GM20000 (cell line): Measurements from ENCODE around the gene BOD1L1.

ENCODE experiments used
- DNase-seq: peaks from one replicate; pipeline ENCODE4 v3.0.0; 2012; ENCODE audit warnings: low spot score
- CTCF ChIP-seq: IDR thresholded peaks from 2 replicates; pipeline ENCODE4 v1.5.1; 2012; ENCODE audit warnings: mild to moderate bottlenecking, control low read depth; ENCODE audit errors: extremely low read depth, missing control alignments

Gene BOD1L1

GRCh38 chr4:13546142-13546940, 81.2 kb downstream of the BOD1L1 start:
- no peak for TF ChIP-seq CTCF
- peak; percentile 28 for DNase-seq

GRCh38 chr4:13545394-13545808, 82.1 kb downstream of the BOD1L1 start:
- no peak for TF ChIP-seq CTCF

GRCh38 chr4:13544606-13545393, 82.7 kb downstream of the BOD1L1 start:
- TF ChIP-seq CTCF, result no peak
- peak; percentile 85 for DNase-seq

More at GRCh38 chr4:13545394-13545808, 82.1 kb downstream of the BOD1L1 start:
- no peak for DNase-seq

GRCh38 chr4:13543839-13544605, 83.5 kb downstream of the BOD1L1 start, which contains the start of gene NKX3-2:
NKX3-2 (minus strand) TSS chr4:13544508; CDS start chr4:13544414, 94 bp downstream.
- DNase-seq, result peak; percentile 41
- TF ChIP-seq CTCF, result no peak

- DNase-seq, result peak; percentile 47
- TF ChIP-seq CTCF, result no peak
Measured at GRCh38 chr4:13543032-13543838, 84.3 kb downstream of the BOD1L1 start.

GRCh38 chr4:13542577-13543031, 84.9 kb downstream of the BOD1L1 start:
- TF ChIP-seq CTCF, result no peak
- peak; percentile 31 for DNase-seq
